Measurements from ENCODE around the gene RAB1B. TPM values are rescaled to one million over a fixed set of nuclear protein-coding genes. Genes with fewer than 3 reads are reported as not detected.

RAB1B gene
- total RNA-seq, 1 donor from 2014 or later = 102 TPM

GRCh38 chr11:66313321-66314185 is 45.1 kb downstream of the RAB1B start:
- Mint-ChIP-seq H3K4me3 (ENCODE audit: low read depth) (peak overlapping the region; percentile 64), H3K36me3 (ENCODE audit: insufficient read depth) (no peaks in the 10 kb centered on the region), H3K4me1 (ENCODE audit: low read depth) (peaks cover 3% of the 10 kb centered on the region), H3K27ac (peak overlapping the region; percentile 77), H3K9me3 (ENCODE audit: low read depth) (no peaks in the 10 kb centered on the region), H3K27me3 (peaks cover 50% of the 10 kb centered on the region)
- TF ChIP-seq CTCF (IDR thresholded peaks at IDR 0.05; ENCODE audit: unreplicated experiment) = peak; percentile 25
- DNase-seq (ENCODE audit: low spot score, unreplicated experiment) = no peak

GRCh38 chr11:66314186-66314501 is 45.7 kb downstream of the RAB1B start:
- Mint-ChIP-seq H3K27me3 (peaks cover 54% of the 10 kb centered on the region), H3K4me3 (ENCODE audit: low read depth) (no peak overlapping the region), H3K9me3 (ENCODE audit: low read depth) (no peaks in the 10 kb centered on the region), H3K36me3 (ENCODE audit: insufficient read depth) (no peaks in the 10 kb centered on the region), H3K4me1 (ENCODE audit: low read depth) (peaks cover 3% of the 10 kb centered on the region), H3K27ac (no peak overlapping the region)
- DNase-seq (ENCODE audit: low spot score, unreplicated experiment) = no peak
- TF ChIP-seq CTCF (IDR thresholded peaks at IDR 0.05; ENCODE audit: unreplicated experiment) = no peak

GRCh38 chr11:66314561-66315497 is 46.4 kb downstream of the RAB1B start:
- Mint-ChIP-seq H3K36me3 (ENCODE audit: insufficient read depth) (no peaks in the 10 kb centered on the region), H3K4me1 (ENCODE audit: low read depth) (peaks cover 3% of the 10 kb centered on the region), H3K4me3 (ENCODE audit: low read depth) (no peak overlapping the region), H3K27ac (no peak overlapping the region), H3K27me3 (peaks cover 49% of the 10 kb centered on the region), H3K9me3 (ENCODE audit: low read depth) (no peaks in the 10 kb centered on the region)
- TF ChIP-seq CTCF (IDR thresholded peaks at IDR 0.05; ENCODE audit: unreplicated experiment) = no peak
- DNase-seq (ENCODE audit: low spot score, unreplicated experiment) = no peak

GRCh38 chr11:66315498-66315885 is 47.1 kb downstream of the RAB1B start:
- Mint-ChIP-seq H3K27ac (no peak overlapping the region), H3K4me3 (ENCODE audit: low read depth) (no peak overlapping the region), H3K9me3 (ENCODE audit: low read depth) (peaks cover 5% of the 10 kb centered on the region), H3K27me3 (peaks cover 48% of the 10 kb centered on the region), H3K4me1 (ENCODE audit: low read depth) (peaks cover 3% of the 10 kb centered on the region), H3K36me3 (ENCODE audit: insufficient read depth) (no peaks in the 10 kb centered on the region)
- TF ChIP-seq CTCF (IDR thresholded peaks at IDR 0.05; ENCODE audit: unreplicated experiment) = no peak
- DNase-seq (ENCODE audit: low spot score, unreplicated experiment) = no peak

Data from progenitor cell of endocrine pancreas (in vitro differentiated cells).